GM23338 (cell line): Measurements from ENCODE around the gene CLEC2B. TPM values are rescaled to one million over a fixed set of nuclear protein-coding genes. Genes with fewer than 3 reads are reported as not detected.

Experiments
- ATAC-seq: fragments of 200-7000 bp; cut with Tn5 transposase; 3 replicates; pipeline ENCODE4 v1.9.1; 2020
- DNase-seq: peaks from one replicate; pipeline ENCODE4 v3.0.0-alpha.2; 2015; ENCODE audit warnings: low spot score
- H2AFZ ChIP-seq: fragments of 200-600 bp; sonication (generic); 2 replicates; pipeline ENCODE4 v1.8.0; 2016; ENCODE audit warnings: antibody characterized with exemption, mild to moderate bottlenecking, moderate library complexity
- H3F3A ChIP-seq: fragments of 200-600 bp; sonication (generic); replicated peaks from 2 replicates; pipeline ENCODE4 v1.8.0; 2017; ENCODE audit warnings: antibody characterized with exemption, mixed run types, low read depth
- H3K27ac ChIP-seq: fragments of 200-600 bp; sonication (generic); 2 replicates; pipeline ENCODE4 v1.6.1; 2016; ENCODE audit warnings: low read depth
- H3K27me3 ChIP-seq: fragments of 200-600 bp; sonication (generic); 2 replicates; pipeline ENCODE4 v1.8.0; 2016; ENCODE audit warnings: mild to moderate bottlenecking, mixed run types, moderate library complexity; ENCODE audit not compliant: insufficient read depth
- H3K36me3 ChIP-seq: fragments of 200-600 bp; sonication (generic); 2 replicates; pipeline ENCODE4 v1.8.0; 2016; ENCODE audit warnings: mild to moderate bottlenecking; ENCODE audit not compliant: insufficient read depth
- H3K4me1 ChIP-seq: fragments of 200-600 bp; sonication (generic); 2 replicates; pipeline ENCODE4 v1.8.0; 2016; ENCODE audit warnings: mild to moderate bottlenecking, moderate library complexity; ENCODE audit not compliant: insufficient read depth
- H3K4me2 ChIP-seq: fragments of 200-600 bp; sonication (generic); 2 replicates; pipeline ENCODE4 v1.7.1; 2017; ENCODE audit warnings: mixed run types
- H3K4me3 ChIP-seq: fragments of 200-600 bp; sonication (generic); 2 replicates; pipeline ENCODE4 v1.6.1; 2016; ENCODE audit warnings: mixed run types
- H3K79me2 ChIP-seq: fragments of 200-600 bp; sonication (generic); replicated peaks from 2 replicates; pipeline ENCODE4 v1.8.0; 2017; ENCODE audit warnings: mild to moderate bottlenecking; ENCODE audit not compliant: insufficient read depth
- H3K9me2 ChIP-seq: fragments of 200-600 bp; sonication (generic); 2 replicates; pipeline ENCODE4 v1.8.0; 2017; ENCODE audit not compliant: insufficient read depth
- H4K20me1 ChIP-seq: fragments of 200-600 bp; sonication (generic); replicated peaks from 2 replicates; pipeline ENCODE4 v1.8.0; 2017; ENCODE audit warnings: mild to moderate bottlenecking; ENCODE audit not compliant: insufficient read depth
- H3K27ac Mint-ChIP-seq: 2 replicates; pipeline ENCODE4 v1.8.0; 2020; ENCODE audit warnings: inconsistent platforms, mild to moderate bottlenecking, moderate library complexity, mixed read lengths
- H3K27me3 Mint-ChIP-seq: 3 replicates; pipeline ENCODE4 v1.8.0; 2022; ENCODE audit warnings: low read depth, mild to moderate bottlenecking, moderate library complexity, mixed read lengths, inconsistent platforms; ENCODE audit not compliant: insufficient read depth, poor library complexity
- H3K36me3 Mint-ChIP-seq: 3 replicates; pipeline ENCODE4 v1.8.0; 2021; ENCODE audit warnings: low read depth, mild to moderate bottlenecking, inconsistent platforms, moderate library complexity, mixed read lengths
- H3K4me1 Mint-ChIP-seq: 3 replicates; pipeline ENCODE4 v1.8.0; 2020; ENCODE audit warnings: mild to moderate bottlenecking, inconsistent platforms, mixed read lengths
- H3K4me3 Mint-ChIP-seq: 3 replicates; pipeline ENCODE4 v1.8.0; 2021; ENCODE audit warnings: moderate library complexity, mild to moderate bottlenecking, inconsistent platforms, mixed read lengths
- H3K9me3 Mint-ChIP-seq: 3 replicates; pipeline ENCODE4 v1.8.0; 2020; ENCODE audit warnings: moderate library complexity, mild to moderate bottlenecking, inconsistent platforms, mixed read lengths
- EZH2 ChIP-seq: fragments of 200-600 bp; sonication (generic); IDR thresholded peaks from one replicate; pipeline ENCODE4 v1.8.0; 2017; ENCODE audit warnings: antibody characterized with exemption, mild to moderate bottlenecking, low read depth; ENCODE audit not compliant: unreplicated experiment
- EZH2phosphoT487 ChIP-seq: fragments of 200-600 bp; sonication (generic); IDR thresholded peaks from one replicate; pipeline ENCODE4 v1.8.1; 2018; ENCODE audit warnings: antibody characterized with exemption; ENCODE audit not compliant: unreplicated experiment
- NANOG ChIP-seq: IDR thresholded peaks from 2 replicates; pipeline ENCODE4 v1.6.1; 2016; ENCODE audit warnings: antibody characterized with exemption, borderline replicate concordance
- ZNF331 ChIP-seq: fragments of 250-450 bp; sonication (Bioruptor Pico); IDR thresholded peaks from 2 replicates; pipeline ENCODE4 v1.5.0; 2020; ENCODE audit warnings: low read depth, mild to moderate bottlenecking, moderate library complexity
- polyA plus RNA-seq: library from polyadenylated mRNA; unstranded; fragments of >200 nt; fragmentation: Nextera tagmentation; extraction: Ambion mirVana; gene quantifications from 2 replicates; pipeline ENCODE4 v1.2.1, GENCODE V29; 2016
- total RNA-seq: library from RNA; depleted of rRNA; stranded (reverse); fragments of >200 nt; shearing (Covaris generic); gene quantifications from 2 replicates; pipeline ENCODE4 v1.2.3, GENCODE V29; 2014
- TF ChIP-seq, protein P1 (sequence below): IDR thresholded peaks from 2 replicates; pipeline ENCODE4 v1.6.1; 2016; ENCODE audit warnings: antibody characterized with exemption
- TF ChIP-seq, protein P2 (sequence below): IDR thresholded peaks from one replicate; pipeline ENCODE4 v1.6.1; 2018; ENCODE audit warnings: antibody characterized with exemption; ENCODE audit not compliant: unreplicated experiment

Gene CLEC2B
- total and polyA plus RNA-seq, 2 experiments from 2014 or later: not detected

DNA sequence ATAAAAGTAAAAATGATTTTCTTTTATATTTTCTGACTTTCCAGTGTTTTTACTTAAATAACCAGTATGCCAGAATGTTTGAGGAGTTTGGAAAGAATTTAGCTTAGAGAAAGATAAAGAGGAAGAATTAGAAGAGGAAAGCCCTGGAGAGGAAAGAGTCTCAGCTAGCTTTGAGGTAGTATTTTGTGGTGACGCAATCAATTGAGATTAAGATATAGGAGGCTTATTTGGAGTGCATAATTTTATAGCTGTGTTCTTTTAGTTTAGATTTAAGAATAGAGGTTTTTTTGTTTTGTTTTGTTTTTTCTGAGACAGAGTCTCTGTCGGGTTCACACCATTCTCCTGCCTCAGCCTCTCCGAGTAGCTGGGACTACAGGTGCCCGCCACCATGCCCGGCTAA is 18.1 kb downstream of the CLEC2B start (continued):
- no peak for TF ChIP-seq EZH2phosphoT487
- TF ChIP-seq ZNF331: no peak
- TF ChIP-seq NANOG: no peak
- TF ChIP-seq, protein P1, sequence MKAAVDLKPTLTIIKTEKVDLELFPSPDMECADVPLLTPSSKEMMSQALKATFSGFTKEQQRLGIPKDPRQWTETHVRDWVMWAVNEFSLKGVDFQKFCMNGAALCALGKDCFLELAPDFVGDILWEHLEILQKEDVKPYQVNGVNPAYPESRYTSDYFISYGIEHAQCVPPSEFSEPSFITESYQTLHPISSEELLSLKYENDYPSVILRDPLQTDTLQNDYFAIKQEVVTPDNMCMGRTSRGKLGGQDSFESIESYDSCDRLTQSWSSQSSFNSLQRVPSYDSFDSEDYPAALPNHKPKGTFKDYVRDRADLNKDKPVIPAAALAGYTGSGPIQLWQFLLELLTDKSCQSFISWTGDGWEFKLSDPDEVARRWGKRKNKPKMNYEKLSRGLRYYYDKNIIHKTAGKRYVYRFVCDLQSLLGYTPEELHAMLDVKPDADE: no peak

DNA sequence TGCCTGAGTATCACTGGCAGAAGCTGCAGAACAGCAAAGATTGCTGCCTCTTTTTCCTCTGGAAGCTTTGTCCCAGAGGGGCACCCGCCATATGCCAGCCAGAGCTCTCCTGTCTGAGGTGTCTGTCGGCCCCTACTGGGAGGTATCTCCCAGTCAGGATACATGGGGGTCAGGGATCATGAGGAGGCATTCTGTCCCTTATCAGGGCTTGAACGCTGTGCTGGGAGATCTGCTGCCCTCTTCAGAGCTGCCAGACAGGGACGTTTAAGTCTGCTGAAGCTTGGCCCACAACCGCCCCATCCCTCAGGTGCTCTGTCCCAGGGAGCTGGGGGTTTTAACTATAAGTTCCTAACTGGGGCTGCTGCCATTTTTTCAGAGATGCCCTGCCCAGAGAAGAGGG is 20.3 kb downstream of the CLEC2B start:
- H3K9me2 ChIP-seq: peaks cover 15% of the 10 kb centered on the region; the same call in 1 of the 2 replicates
- no peak for ATAC-seq
- no peaks in the 10 kb centered on the region for H3K9me3 Mint-ChIP-seq

More for the DNA sequence above, 20.3 kb downstream of the CLEC2B start:
- no peaks in the 10 kb centered on the region for H3K79me2 ChIP-seq
- H2AFZ ChIP-seq: 0 out of 2 replicates have a peak overlapping the region, but pooled peaks have one; percentile 52
- no peak overlapping the region for H3K27ac Mint-ChIP-seq
- no peak overlapping the region for H3K4me2 ChIP-seq
- H3K27me3 Mint-ChIP-seq: peaks cover 2% of the 10 kb centered on the region
- H3K27ac ChIP-seq: no peak overlapping the region
- no peak overlapping the region for H3K4me3 ChIP-seq
- no peaks in the 10 kb centered on the region for H3K4me1 ChIP-seq
- H4K20me1 ChIP-seq: no peaks in the 10 kb centered on the region
- TF ChIP-seq, protein P2, sequence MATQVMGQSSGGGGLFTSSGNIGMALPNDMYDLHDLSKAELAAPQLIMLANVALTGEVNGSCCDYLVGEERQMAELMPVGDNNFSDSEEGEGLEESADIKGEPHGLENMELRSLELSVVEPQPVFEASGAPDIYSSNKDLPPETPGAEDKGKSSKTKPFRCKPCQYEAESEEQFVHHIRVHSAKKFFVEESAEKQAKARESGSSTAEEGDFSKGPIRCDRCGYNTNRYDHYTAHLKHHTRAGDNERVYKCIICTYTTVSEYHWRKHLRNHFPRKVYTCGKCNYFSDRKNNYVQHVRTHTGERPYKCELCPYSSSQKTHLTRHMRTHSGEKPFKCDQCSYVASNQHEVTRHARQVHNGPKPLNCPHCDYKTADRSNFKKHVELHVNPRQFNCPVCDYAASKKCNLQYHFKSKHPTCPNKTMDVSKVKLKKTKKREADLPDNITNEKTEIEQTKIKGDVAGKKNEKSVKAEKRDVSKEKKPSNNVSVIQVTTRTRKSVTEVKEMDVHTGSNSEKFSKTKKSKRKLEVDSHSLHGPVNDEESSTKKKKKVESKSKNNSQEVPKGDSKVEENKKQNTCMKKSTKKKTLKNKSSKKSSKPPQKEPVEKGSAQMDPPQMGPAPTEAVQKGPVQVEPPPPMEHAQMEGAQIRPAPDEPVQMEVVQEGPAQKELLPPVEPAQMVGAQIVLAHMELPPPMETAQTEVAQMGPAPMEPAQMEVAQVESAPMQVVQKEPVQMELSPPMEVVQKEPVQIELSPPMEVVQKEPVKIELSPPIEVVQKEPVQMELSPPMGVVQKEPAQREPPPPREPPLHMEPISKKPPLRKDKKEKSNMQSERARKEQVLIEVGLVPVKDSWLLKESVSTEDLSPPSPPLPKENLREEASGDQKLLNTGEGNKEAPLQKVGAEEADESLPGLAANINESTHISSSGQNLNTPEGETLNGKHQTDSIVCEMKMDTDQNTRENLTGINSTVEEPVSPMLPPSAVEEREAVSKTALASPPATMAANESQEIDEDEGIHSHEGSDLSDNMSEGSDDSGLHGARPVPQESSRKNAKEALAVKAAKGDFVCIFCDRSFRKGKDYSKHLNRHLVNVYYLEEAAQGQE: no peak
- TF ChIP-seq EZH2phosphoT487: no peak
- TF ChIP-seq, protein P1: no peak
- no peak for TF ChIP-seq NANOG
- TF ChIP-seq EZH2: no peak
- H3F3A ChIP-seq: no peaks in the 10 kb centered on the region
- H3K4me3 Mint-ChIP-seq: no peak overlapping the region
- H3K4me1 Mint-ChIP-seq: peaks cover 14% of the 10 kb centered on the region; the same call in 2 of the 3 replicates
- H3K36me3 Mint-ChIP-seq: no peaks in the 10 kb centered on the region
- DNase-seq: no peak
- H3K36me3 ChIP-seq: no peaks in the 10 kb centered on the region
- H3K27me3 ChIP-seq: no peaks in the 10 kb centered on the region
